ENCODE measurements around the gene SUSD3.

Gene SUSD3

DNA sequence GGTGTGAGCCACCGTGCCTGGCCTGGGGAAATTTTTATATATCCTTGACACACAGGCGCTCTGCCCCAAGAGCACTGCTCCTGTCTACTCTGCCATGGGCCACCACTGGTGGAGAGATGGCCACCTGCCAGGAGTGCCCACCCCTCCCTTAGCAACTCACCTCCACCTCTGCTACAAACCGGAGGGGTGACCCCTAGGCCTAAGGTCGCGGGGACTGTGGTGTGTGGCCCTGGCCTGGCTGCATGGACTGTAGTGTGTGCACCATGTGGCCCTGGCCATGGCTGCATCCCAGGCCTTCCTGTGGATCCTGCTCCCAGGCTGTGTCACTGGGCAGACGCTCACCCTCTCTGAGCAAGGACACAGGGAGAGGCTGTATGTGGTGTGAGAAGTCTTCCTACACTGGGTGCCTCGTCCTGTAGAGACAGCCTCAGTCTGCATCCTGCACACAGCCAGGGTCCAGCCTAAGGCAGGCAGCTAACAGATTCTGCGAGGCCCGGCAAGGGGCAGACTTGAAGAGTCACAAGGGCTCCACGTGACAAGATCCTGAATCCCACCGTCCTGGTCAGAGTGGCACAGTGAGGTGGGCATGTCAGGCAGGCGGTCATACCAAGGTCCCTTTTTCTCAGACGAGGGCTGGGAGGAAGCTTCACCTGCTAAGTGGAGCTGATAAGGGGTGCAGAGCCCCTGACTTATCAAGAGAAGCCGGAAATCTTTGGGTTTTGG, 65.2 kb downstream of the SUSD3 start:
- no peak for DNase-seq (ENCODE audit: low spot score)

DNA sequence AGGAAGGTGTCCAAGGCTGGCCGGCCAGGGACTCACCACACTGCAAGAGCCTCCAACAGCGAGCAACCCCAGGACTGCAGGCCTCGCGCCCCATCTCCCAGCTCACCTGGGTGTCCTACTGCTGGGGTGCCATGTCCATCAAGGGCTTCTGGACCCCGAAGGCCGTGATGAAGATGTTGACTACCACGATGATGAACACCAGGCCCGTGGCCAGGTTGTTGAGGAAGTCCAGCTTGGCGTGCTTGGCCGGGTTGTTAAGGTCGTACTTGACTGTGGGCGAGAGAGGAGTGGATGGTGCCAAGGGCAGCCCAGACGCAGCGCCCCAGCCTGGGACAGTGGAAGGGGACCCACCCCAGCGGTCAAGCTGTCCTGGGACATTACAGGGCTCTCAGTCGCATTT, 66.3 kb downstream of the SUSD3 start:
- DNase-seq (ENCODE audit: low spot score): no peak

DNA sequence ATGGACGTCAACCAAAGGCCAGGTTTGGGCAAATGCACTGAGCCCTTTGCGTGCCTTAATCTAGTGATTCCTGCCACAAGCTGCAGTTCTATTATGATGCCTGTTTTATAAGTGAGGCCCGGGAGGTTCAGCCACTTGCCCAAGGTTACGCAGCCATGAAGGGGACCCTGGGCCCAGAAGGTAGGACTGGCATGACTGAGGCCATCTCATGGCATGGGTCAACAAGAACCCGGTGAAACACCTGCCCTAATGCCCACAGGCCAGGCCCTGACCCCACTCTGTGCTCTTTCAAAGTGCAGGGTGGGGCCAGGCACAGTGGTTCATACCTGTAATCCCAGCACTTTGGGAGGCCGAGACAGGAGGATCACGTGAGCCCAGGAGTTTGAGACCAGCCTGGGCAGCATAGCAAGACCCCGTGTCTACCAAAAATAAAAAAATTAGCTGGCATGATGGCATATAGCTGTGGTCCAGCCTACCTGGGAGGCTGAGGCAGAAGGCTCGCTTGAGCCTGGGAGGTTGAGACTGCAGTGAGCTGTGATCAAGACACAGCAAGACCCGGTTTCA, 66.9 kb downstream of the SUSD3 start:
- no peak for DNase-seq (ENCODE audit: low spot score)

DNA sequence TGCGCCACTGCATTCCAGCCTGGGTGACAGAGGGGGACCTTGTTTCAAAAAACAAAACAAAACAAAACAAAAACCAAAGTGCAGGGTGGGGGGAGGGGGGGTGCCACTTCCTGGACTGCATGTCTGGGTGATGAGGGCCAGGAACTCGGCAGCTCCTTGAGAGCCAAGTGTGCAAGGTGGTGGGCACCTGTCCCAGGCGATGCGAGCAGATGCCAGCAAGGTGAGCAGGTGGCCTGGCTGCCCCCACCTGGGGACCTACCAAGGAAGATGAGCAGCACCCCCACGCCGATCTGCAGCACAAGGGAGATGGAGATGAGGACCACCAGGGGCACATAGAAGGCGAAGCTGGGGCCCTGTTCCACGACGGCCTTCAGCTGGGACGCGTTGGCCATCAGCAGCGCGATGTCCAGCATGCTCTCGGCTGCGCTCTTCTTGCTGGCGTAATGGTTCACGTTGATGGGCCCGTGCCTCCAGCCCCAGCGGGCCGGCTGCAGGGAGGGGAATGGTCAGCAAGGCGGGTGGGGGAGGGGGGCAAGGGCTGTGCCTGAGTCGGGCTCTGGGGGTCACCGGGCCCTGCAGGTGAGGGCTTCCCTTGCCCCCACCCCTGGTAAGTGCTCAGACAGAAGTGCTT, 67.8 kb downstream of the SUSD3 start:
- DNase-seq (ENCODE audit: low spot score): no peak

DNA sequence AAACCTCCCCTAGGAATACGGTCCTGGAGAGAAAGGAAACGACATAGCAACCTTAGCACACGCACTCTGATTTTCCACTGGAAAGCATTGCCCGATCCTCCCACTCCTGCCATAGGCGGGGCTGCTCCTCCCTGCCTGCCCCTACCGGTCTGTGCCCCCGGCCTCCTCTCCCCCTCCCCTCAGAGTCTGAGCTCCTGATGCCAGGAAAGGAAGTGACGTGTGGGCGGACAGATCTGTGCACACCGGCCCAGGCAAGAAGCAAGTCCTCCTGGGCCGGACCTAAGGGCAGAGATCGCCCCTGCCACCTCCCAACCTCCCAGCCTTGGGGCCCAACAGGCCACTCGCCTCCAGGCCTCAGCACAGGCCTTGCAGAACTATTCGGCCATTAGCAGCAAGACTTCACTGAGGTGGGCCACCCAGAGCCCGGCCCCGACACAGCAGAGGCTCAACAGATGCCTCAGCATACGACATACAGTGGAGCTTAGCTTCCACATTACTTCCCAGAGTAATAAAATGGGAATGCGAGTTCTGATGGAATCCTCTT, 68.4 kb downstream of the SUSD3 start:
- DNase-seq (ENCODE audit: low spot score): no peak

DNA sequence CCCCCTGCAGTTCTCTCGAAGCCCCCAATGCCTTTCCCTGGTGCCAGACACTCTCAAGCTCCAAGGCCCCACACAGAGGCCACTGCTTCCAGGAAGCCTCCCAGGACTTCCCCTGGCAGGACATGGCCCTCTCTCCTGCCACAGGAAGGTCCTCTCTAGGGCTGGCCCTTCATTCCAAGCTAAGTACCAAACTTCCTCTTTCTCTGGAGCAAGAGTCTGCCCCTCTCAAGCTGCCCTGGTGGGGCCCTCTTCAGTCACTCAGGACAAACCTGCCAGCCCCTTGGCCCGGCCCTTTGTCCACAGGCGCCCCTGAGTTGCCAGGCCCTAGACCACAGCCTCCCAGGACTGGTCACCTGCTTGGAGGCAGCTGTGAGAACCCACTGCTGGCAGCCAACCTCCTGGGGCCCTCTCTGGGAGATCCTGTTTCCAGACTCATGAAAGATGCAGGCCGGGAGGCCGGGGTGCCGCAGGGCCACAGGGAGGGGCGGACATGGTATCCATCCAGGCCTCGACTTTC, 69.0 kb downstream of the SUSD3 start:
- DNase-seq (ENCODE audit: low spot score): peak; percentile 12

DNA sequence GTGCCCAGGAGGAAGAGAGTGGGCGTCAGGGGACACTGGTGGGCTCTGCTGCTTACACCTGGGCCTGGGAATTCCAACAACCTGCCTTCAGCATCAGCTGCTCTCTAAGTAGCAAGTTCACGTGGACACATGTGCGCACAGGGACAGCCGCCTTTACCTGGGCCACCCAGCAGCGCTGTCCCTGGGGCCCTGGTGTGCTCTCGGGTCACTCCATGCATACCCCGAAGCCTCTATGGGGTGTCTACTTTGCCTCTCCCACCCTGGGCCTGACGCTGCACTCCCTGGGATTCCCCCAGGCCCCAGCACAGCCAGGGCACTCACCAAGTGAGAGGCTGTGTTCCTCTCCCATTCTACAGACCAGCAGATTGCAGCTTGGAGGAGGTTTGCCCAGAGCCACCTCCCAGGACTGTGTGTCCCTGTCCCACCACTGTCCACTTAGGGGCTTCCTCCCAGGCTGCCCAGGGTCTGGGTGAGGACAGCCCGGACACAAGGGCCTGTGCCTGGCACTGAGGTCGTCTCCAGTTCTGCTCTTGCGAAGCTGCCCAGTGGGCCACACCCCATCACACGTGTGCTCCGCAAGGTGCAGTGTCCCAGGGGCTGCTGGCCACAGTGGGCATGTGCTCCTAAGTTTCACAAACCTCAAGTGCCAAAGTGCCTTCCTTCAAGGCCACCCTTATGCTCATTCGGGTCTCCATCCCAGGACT, 69.7 kb downstream of the SUSD3 start:
- DNase-seq (ENCODE audit: low spot score): no peak

DNA sequence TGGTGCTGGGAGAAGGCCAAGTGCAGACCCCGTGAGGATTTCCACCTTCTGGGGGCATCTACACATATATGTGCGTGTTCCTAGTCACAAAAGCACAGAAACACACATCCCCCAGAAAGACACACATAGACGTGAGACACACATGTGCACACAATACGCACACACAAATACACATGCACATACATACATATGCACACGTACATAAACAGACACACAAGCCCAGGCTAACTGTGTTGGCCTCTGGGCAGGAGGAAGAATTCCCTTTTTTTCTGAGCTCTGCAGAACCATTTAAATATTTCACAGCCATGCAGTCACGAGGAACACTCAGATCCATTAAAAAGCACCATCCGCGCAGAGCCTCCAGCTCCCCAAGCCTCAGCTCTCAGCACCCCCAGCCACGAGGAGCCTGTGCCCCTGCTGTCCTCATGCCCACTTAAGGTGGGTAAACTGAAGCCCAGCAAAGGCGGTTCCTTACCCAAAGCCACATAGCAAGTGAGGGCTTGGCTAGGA, 70.3 kb downstream of the SUSD3 start:
- no peak for DNase-seq (ENCODE audit: low spot score)

DNA sequence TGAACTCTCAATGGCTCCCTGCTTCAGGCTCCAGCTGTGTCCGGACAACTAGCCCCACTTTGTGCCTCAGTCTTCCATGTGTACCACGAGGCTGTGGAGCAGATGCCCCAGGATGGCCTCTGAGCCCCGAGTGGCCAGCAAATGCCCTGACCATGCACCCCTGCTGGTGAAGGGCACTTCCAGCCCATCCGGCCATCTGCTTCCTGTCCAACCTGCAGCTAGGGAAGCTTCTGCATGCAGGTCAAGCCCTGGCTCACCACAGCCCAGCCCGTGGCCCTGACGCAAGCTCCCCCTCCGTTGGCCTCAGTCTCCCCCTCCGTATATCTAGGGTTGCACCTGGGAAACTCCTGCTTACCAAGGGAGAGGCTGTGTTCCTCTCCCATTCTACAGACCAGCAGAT, 70.8 kb downstream of the SUSD3 start:
- DNase-seq (ENCODE audit: low spot score): no peak

DNA sequence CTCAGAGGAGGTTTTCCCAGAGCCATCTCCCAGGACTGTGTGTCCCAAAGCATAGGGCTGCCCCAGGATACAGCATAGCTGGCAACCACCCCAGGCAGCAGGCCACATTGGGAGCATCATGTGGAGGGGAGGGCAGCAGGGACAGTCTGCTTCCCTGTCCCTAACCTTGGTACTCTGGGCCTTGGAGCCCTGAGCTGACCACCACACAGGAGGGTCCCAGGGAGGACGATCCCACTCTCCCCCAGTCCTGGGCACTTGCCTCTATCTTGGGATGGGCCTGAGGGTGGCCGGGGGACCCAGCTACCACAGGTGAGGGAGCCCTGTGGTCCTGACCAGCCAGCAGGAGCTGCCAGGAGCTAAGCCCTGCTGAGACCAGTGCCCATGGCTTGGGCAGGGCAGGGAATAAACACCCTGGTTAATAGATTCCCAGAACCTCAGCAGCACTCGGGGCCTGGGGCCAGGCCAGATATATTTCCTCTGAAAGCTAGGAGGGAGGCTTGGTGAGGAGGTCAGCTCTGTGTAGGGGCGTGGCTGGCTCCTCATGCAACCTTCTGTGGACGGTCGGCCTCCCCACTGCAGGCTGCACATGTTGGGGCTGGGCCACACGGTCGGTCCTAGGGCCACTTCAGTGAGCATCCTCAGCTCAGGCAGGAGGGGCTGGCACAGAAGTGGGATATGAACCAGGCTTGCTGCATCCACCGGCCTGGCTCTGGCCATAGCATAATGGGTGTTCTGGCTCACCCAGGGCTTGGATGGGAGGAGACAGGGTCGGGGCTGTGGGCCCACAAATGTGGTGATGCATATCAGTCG, 71.4 kb downstream of the SUSD3 start:
- no peak for DNase-seq (ENCODE audit: low spot score)

DNA sequence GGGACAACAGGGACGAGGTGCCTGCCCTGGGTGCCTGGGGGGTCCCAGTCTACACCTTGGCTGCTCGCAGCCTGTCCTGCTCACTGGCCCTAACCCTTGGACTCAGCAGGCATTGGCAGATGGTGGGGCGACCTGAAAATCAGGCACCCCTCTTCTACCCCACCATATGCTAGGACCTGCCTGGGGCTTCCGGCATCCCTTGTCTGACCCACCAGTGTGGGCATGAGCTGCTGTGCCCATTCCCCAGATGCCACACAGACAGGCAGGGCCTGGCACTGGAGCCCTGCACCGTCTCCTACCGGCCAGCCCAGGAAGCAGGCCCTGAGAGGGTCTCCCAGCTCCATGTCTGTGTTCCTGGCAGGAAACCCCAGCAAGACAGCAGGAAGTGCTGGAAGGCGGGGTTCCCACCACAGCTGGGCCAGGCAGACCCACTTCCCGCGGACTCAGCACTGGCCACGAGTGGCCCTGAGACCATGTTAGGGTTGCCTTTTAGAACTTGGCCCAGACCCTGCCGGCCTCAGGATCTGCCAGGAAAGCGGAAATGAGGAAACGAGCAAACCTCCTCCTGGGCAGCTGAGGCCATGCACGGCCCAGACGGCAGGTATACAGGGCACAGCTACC, 72.5 kb downstream of the SUSD3 start:
- DNase-seq (ENCODE audit: low spot score): no peak

DNA sequence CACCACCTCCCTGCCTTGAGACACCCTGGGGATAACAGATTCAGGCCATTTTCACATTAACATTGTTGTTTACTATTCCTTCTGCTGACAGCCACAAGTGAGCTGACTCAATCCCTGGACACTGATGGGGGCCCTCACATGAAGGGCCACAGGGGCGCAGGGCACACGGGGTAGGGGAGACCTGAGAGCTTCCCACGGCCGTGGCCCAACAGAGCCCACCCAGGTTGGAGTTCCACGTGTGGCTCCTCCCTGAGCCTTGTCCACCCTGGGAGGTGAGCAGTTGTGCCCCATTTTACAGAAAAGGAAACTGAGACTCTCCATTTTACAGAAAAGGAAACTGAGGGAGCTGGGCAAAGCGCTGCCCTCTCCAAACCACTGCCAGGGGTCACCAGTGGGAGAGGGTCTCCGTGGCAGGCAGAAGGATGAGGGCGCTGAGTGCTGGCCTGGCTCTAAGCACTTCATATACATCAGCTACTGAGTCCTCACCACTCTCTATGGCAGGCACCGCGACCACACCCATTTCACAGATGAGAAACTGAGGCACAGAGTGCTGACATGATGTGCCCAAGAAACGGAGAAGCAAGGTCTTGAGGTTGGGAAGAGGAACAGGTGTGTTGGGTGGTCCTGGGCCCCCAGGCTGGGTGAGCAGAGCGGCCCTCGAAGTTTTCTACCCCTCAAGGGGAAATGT, 73.2 kb downstream of the SUSD3 start:
- DNase-seq (ENCODE audit: low spot score): no peak

DNA sequence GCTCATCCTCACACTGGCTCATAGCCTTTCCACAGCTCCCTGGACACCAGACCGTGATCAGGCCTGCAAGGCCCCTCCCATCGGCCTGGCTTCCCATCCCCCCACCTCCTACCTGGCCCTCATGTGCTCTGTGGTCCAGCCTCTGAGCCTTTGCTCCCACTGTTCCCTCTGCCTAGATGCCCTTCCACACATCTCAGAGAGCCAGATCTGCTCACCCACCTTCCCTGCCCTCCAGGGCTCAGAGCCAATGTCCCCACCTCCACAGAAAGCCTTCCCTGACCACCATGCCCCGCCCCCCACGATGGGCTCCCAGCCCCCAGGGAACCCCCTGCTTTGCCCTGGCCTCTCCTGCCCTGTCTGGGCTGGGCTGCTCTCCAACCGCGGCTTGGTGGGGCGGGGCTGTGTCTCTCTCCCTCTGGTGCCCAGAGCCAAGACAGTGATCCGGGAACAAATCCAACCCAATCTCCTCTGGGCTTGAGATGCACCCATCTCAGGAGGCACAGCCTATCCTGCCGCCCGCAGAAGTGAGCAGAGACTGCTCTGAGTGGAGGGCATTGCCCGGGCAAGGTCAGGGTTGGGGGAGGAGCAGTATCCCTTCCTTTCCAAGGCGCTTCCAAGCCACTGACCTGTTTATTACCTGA, 73.9 kb downstream of the SUSD3 start:
- peak; percentile 67 for DNase-seq (ENCODE audit: low spot score)

DNA sequence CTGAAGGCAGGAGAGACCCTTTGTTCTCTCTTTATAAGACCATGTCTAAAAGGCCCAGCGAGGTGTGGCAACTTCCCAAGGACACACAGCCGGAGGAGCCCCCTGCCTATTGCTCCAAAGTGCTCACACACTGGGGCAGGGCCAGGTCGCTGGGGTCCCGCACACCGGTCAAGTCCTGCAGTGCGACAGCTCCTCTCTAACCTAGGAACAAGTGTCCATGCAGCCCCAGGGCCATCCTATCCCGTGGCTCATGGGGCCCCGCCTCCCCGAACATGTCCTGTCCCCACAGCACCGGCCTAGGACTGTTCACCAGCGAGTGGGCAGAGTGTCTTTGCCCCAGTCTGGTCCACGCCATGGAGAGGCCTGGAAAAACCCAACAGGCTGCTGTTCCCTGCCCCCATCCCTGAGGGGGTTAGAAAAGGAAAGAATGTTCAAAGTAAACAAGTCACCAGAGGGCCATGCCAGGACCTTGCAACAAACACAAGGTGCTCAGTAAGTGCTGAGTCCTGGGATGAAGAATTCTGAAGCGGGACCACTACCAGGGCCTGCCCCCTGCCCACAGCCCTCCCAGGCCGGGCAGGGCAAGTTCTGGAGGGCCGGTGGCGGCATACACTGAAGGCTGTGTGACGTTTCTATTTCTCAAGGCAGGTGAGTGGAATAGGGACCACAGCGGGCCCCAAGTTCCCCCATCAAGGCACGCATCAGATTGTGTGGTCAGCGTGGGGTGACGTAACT, 74.6 kb downstream of the SUSD3 start:
- peak; percentile 18 for DNase-seq (ENCODE audit: low spot score)

DNA sequence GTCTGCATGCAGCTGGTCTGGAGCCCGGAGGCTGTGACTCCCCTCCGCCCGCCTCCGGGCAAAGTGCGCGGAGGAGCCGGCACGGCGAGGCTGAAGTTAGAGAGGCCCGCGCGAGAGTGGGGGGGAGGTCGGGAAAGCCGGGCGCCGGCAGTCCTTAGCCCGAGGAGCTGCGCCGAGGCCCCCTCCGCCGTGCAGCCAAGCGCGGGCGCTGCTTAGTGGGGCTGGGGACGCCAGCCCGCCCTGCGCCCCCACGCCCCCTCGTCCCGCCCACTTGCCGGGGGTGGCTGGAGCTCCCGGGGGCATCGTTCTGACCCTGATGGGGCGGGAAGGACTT, 75.1 kb downstream of the SUSD3 start:
- peak; percentile 89 for DNase-seq (ENCODE audit: low spot score)

DNA sequence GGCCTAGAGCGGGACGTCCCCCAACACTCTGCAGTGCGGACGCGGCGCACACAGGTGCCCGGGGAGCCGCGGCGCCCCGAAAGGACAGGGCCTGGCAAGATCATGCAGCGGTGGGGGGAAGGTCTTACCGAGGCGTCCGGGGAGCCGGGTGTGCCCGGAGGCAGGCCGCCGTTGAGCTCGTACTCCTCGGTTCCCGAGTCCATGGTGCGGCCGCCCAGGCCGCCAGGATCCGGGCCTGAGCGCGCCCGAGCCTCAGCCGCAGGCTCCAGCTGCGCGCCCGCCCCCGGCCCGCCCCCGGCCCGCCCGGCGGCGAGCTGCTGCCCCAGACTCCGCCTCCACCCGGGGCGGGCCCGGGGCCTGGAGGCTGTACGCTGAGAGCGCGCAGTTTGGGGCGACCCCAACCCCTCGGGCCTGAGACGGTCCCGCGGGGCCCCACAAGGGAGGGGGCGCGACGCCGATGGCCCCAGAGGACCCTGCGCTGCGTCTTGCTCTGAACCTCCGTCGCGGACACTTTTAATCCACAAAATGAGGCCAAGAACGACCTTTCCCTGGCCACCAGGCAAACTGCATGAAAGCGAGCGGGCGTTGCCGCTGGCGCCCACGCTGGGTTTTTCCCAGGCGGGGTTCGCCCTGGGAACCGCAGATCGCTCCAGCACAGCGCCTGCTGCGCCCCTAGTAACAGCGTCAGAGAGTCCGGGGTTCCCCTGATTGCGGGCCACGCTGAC, 75.7 kb downstream of the SUSD3 start, which contains the start of gene NINJ1:
NINJ1 (minus strand) TSS at position 237 of the 725 bp plus-strand sequence; CDS start at position 203, 34 bp downstream.
- DNase-seq (ENCODE audit: low spot score): peak; percentile 94

All from AG08395 (cell line).